Fibroblast of lung (primary cell): ENCODE data around the gene NEDD4L.

ENCODE experiments used
- CTCF ChIP-seq, 2 donors: IDR thresholded peaks in 1 of 2; conservative IDR thresholded peaks in 1 of 2; 1 replicate in 1 of 2; 2 replicates in 1 of 2; pipeline ENCODE4 v1.5.1; 2011 to 2012; ENCODE audit warnings: low read length in 2 of 2, control low read depth in 1 of 2, inconsistent platforms in 1 of 2, low read depth in 1 of 2, mild to moderate bottlenecking in 1 of 2
- EZH2 ChIP-seq: IDR thresholded peaks from 2 replicates; pipeline ENCODE4 v1.5.1; 2012; ENCODE audit warnings: low read length, control low read depth, mild to moderate bottlenecking; ENCODE audit errors: missing control alignments

GRCh38 chr18:58324824-58325480 lies 280.9 kb downstream of the NEDD4L start:
- no peak for TF ChIP-seq CTCF (conservative IDR thresholded peaks at IDR 0.05 in 1 of 2, IDR thresholded peaks at IDR 0.05 in 1 of 2; ENCODE audit: low read depth in 1 of 2, low read length in 2 of 2)
- TF ChIP-seq EZH2 = no peak
